Liver (tissue), 9 donors: ENCODE results near the gene VSTM2L. TPM values are rescaled to one million over a fixed set of nuclear protein-coding genes. Genes with fewer than 3 reads are reported as not detected.

Source experiments
- DNase-seq: peaks from one replicate; pipeline ENCODE4 v3.0.0-alpha.2; 2017; ENCODE audit warnings: low spot score
- H3K27ac ChIP-seq, 2 donors: one replicate each; pipeline ENCODE4 v1.7.0; 2013; ENCODE audit warnings: inconsistent platforms in 2 of 2, low read length in 2 of 2, control low read depth in 1 of 2, low read depth in 1 of 2, mild to moderate bottlenecking in 1 of 2
- H3K27me3 ChIP-seq, 4 donors: one replicate each; pipeline versions ENCODE4 v1.6.1 to v1.7.0; 2013; ENCODE audit warnings: low read length in 3 of 4, inconsistent platforms in 1 of 4, mild to moderate bottlenecking in 1 of 4, moderate library complexity in 1 of 4; ENCODE audit not compliant: control insufficient read depth in 4 of 4, insufficient read depth in 4 of 4
- H3K36me3 ChIP-seq, 4 donors: one replicate each; pipeline versions ENCODE4 v1.6.1 to v1.7.0; 2013; ENCODE audit warnings: low read length in 3 of 4, mild to moderate bottlenecking in 3 of 4, low read depth in 1 of 4, moderate library complexity in 1 of 4; ENCODE audit not compliant: control insufficient read depth in 4 of 4, insufficient read depth in 3 of 4
- H3K4me1 ChIP-seq, 4 donors: one replicate each; pipeline versions ENCODE4 v1.6.1 to v1.7.0; 2013; ENCODE audit warnings: low read length in 3 of 4, mild to moderate bottlenecking in 3 of 4, moderate library complexity in 1 of 4; ENCODE audit not compliant: control insufficient read depth in 4 of 4, insufficient read depth in 4 of 4
- H3K4me3 ChIP-seq, 3 donors: one replicate each; pipeline versions ENCODE4 v1.6.1 to v1.7.0; 2013; ENCODE audit warnings: low read length in 3 of 3, control low read depth in 1 of 3, low read depth in 1 of 3, mild to moderate bottlenecking in 1 of 3
- H3K9ac ChIP-seq, 2 donors: one replicate each; pipeline ENCODE4 v1.7.0; 2013; ENCODE audit warnings: low read length in 2 of 2, mild to moderate bottlenecking in 2 of 2, moderate library complexity in 2 of 2, control low read depth in 1 of 2, low read depth in 1 of 2
- H3K9me3 ChIP-seq, 4 donors: one replicate each; pipeline versions ENCODE4 v1.6.1 to v1.7.0; 2013; ENCODE audit warnings: low read length in 3 of 4; ENCODE audit not compliant: control insufficient read depth in 4 of 4
- ATF3 ChIP-seq: IDR thresholded peaks from 2 replicates; pipeline ENCODE4 v1.6.1; 2016; ENCODE audit warnings: antibody characterized with exemption
- CTCF ChIP-seq: fragments of 150-350 bp; IDR thresholded peaks from 2 replicates; pipeline ENCODE4 v1.5.1; 2017; ENCODE audit warnings: improper control_type of control experiment, low read depth, low read length; ENCODE audit not compliant: missing input control
- EGR1 ChIP-seq, 2 donors: IDR thresholded peaks; 2 replicates each; pipeline ENCODE4 v1.6.1; 2016 to 2018; ENCODE audit warnings: antibody characterized with exemption in 2 of 2, low read depth in 2 of 2
- FOXA1 ChIP-seq: IDR thresholded peaks from 2 replicates; pipeline ENCODE4 v1.6.1; 2016; ENCODE audit warnings: antibody characterized with exemption
- FOXA2 ChIP-seq: IDR thresholded peaks from 2 replicates; pipeline ENCODE4 v1.6.1; 2016; ENCODE audit warnings: antibody characterized with exemption
- GABPA ChIP-seq, 2 donors: IDR thresholded peaks in 1 of 2; conservative IDR thresholded peaks in 1 of 2; 2 replicates each; pipeline ENCODE4 v1.6.1; 2016; ENCODE audit warnings: antibody characterized with exemption in 2 of 2, mild to moderate bottlenecking in 1 of 2, moderate library complexity in 1 of 2
- HNF4G ChIP-seq: IDR thresholded peaks from 2 replicates; pipeline ENCODE4 v1.6.1; 2016; ENCODE audit warnings: antibody characterized with exemption
- JUND ChIP-seq, 2 donors: IDR thresholded peaks; 2 replicates each; pipeline ENCODE4 v1.6.1; 2016; ENCODE audit warnings: antibody characterized with exemption in 2 of 2
- NR2F2 ChIP-seq: IDR thresholded peaks from 2 replicates; pipeline ENCODE4 v1.6.1; 2016; ENCODE audit warnings: antibody characterized with exemption
- RAD21 ChIP-seq, 2 donors: IDR thresholded peaks; 2 replicates each; pipeline ENCODE4 v1.6.1; 2016; ENCODE audit warnings: antibody characterized with exemption in 2 of 2, mild to moderate bottlenecking in 2 of 2
- REST ChIP-seq: IDR thresholded peaks from 2 replicates; pipeline ENCODE4 v1.6.1; 2016; ENCODE audit warnings: antibody characterized with exemption, mild to moderate bottlenecking
- RXRA ChIP-seq, 2 donors: IDR thresholded peaks; 2 replicates each; pipeline ENCODE4 v1.6.1; 2017 to 2018; ENCODE audit warnings: antibody characterized with exemption in 2 of 2, mild to moderate bottlenecking in 1 of 2
- SP1 ChIP-seq: IDR thresholded peaks from 2 replicates; pipeline ENCODE4 v1.6.1; 2018; ENCODE audit warnings: antibody characterized with exemption, mild to moderate bottlenecking
- TAF1 ChIP-seq: conservative IDR thresholded peaks from 2 replicates; pipeline ENCODE4 v1.6.1; 2016; ENCODE audit warnings: antibody characterized with exemption, mild to moderate bottlenecking
- YY1 ChIP-seq: IDR thresholded peaks from 2 replicates; pipeline ENCODE4 v1.6.1; 2016; ENCODE audit warnings: antibody characterized with exemption, mild to moderate bottlenecking
- ZBTB33 ChIP-seq: IDR thresholded peaks from 2 replicates; pipeline ENCODE4 v1.6.1; 2016; ENCODE audit warnings: antibody characterized with exemption
- WGBS: extraction: QIAGEN DNeasy Blood & Tissue Kit; methylation state at CpG from one replicate; pipeline ENCODE4 v1.1.7; 2013; 5-methylcytosine and 5-hydroxymethylcytosine counted together
- polyA plus RNA-seq, 2 donors: library from polyadenylated mRNA; stranded (reverse) in 1 of 2; unstranded in 1 of 2; fragments of 200-250 nt in 1 of 2; fragments of >200 nt in 1 of 2; fragmentation: Nextera tagmentation in 1 of 2; extraction: Ambion mirVana in 1 of 2; gene quantifications; one replicate each; pipeline versions ENCODE4 v1.2.1 to v1.2.3, GENCODE V29; 2013 to 2015
- total RNA-seq, 2 donors: library from RNA; depleted of rRNA; stranded (reverse); fragments of >200 nt; gene quantifications; one replicate each; pipeline ENCODE4 v1.2.3, GENCODE V29; 2014
- donor health status: healthy.
- donor health status: healthy.
- donor health status: healthy.
- donor health status: healthy.
- donor health status: healthy.

The VSTM2L gene
- under 1 TPM; 0.50 to 0.79 TPM for total RNA-seq
- under 1 TPM; 0.31 to 0.62 TPM for polyA plus RNA-seq

GRCh38 chr20:37902504-37903313 lies at the start of gene VSTM2L:
Gene VSTM2L, plus strand, starts transcription at chr20:37903127. Its CDS starts 224 bp downstream, at chr20:37903351.
- Histone ChIP-seq H3K4me1 (peaks cover 3 to 8% (median 5%) of the 10 kb centered on the region in 4 donors), H3K27ac (no peak within 1 kb of the TSS), H3K4me3 (peak within 1 kb of the TSS; percentile 23 to 47 (median 41)), H3K27me3 (peaks cover 0 to 3% (median 0%) of the 10 kb centered on the region in 4 donors), H3K36me3 (no peaks in the 10 kb centered on the region), H3K9me3 (no peaks in the 10 kb centered on the region), H3K9ac (no peak within 1 kb of the TSS)
- WGBS, result 7% methylated on average over 71 of the region's 71 CpGs
- no peak for DNase-seq
- TF ChIP-seq ZBTB33, result no peak
- no peak for TF ChIP-seq JUND (IDR thresholded peaks at IDR 0.05)
- TF ChIP-seq ATF3, result no peak
- TF ChIP-seq HNF4G, result no peak
- no peak for TF ChIP-seq REST
- no peak for TF ChIP-seq NR2F2
- TF ChIP-seq YY1, result no peak
- TF ChIP-seq TAF1, result no peak
- no peak for TF ChIP-seq RAD21 (IDR thresholded peaks at IDR 0.05)
- TF ChIP-seq FOXA1, result no peak
- TF ChIP-seq EGR1 (IDR thresholded peaks at IDR 0.05; ENCODE audit: low read depth in 2 of 2), result no peak
- no peak for TF ChIP-seq GABPA (IDR thresholded peaks at IDR 0.05 in 1 of 2, conservative IDR thresholded peaks at IDR 0.05 in 1 of 2)
- no peak for TF ChIP-seq CTCF
- no peak for TF ChIP-seq RXRA (IDR thresholded peaks at IDR 0.05)
- no peak for TF ChIP-seq FOXA2
- no peak for TF ChIP-seq SP1
